C4-2B (cell line): ENCODE measurements around the gene SOD1.

Experiments used
- ZFX ChIP-seq: fragments of 450-650 bp; IDR thresholded peaks from 2 replicates; pipeline ENCODE4 v1.6.1; 2017
- TF ChIP-seq, protein P1 (sequence below): fragments of 450-650 bp; conservative IDR thresholded peaks from 2 replicates; pipeline ENCODE4 v1.5.1; 2017; ENCODE audit warnings: mild to moderate bottlenecking

DNA sequence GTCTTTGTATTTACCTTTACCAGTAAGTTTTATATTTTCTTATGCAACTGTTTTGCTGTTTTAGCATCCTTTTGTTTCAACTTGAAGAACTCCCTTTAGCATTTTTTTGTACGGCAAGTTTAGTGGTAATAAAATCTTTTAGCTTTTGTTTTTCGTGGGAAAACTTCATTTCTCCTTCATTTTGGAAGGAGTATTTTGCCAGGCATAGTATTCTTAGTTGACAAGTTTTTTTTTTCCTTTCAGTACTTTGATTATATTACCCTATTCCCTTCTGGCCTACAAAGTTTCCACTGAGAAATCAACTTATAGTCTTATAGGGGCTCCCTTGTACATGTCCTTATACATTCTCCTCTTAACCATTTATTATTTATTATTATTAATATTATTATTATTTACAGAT is 22.6 kb upstream of the SOD1 start:
- TF ChIP-seq, protein P1, sequence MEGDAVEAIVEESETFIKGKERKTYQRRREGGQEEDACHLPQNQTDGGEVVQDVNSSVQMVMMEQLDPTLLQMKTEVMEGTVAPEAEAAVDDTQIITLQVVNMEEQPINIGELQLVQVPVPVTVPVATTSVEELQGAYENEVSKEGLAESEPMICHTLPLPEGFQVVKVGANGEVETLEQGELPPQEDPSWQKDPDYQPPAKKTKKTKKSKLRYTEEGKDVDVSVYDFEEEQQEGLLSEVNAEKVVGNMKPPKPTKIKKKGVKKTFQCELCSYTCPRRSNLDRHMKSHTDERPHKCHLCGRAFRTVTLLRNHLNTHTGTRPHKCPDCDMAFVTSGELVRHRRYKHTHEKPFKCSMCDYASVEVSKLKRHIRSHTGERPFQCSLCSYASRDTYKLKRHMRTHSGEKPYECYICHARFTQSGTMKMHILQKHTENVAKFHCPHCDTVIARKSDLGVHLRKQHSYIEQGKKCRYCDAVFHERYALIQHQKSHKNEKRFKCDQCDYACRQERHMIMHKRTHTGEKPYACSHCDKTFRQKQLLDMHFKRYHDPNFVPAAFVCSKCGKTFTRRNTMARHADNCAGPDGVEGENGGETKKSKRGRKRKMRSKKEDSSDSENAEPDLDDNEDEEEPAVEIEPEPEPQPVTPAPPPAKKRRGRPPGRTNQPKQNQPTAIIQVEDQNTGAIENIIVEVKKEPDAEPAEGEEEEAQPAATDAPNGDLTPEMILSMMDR, result no peak
- TF ChIP-seq ZFX, result no peak
